Ectodermal cell (in vitro differentiated cells): Measurements from ENCODE around the gene DCN.

Source experiments
- H3K27ac ChIP-seq: 2 replicates; pipeline ENCODE4 v1.7.0; 2013; ENCODE audit warnings: mild to moderate bottlenecking, low read depth, low read length; ENCODE audit not compliant: insufficient read depth, poor library complexity, severe bottlenecking
- H3K27me3 ChIP-seq: 2 replicates; pipeline ENCODE4 v1.7.0; 2013; ENCODE audit warnings: mild to moderate bottlenecking, low read length; ENCODE audit not compliant: insufficient read depth, control insufficient read depth, poor library complexity, severe bottlenecking
- H3K36me3 ChIP-seq: one replicate; pipeline ENCODE4 v1.7.0; 2013; ENCODE audit warnings: low read length; ENCODE audit not compliant: control insufficient read depth, insufficient read depth
- H3K4me1 ChIP-seq: one replicate; pipeline ENCODE4 v1.7.0; 2013; ENCODE audit warnings: low read length; ENCODE audit not compliant: control insufficient read depth, insufficient read depth
- H3K4me3 ChIP-seq: 2 replicates; pipeline ENCODE4 v1.7.0; 2013; ENCODE audit warnings: low read depth, low read length, control low read depth; ENCODE audit not compliant: insufficient read depth
- H3K9me3 ChIP-seq: 2 replicates; pipeline ENCODE4 v1.7.0; 2013; ENCODE audit warnings: mild to moderate bottlenecking, low read length, moderate library complexity; ENCODE audit not compliant: control insufficient read depth
- WGBS, 2 experiments: methylation state at CpG; one replicate each; pipeline ENCODE4 v1.1.7; 2013; ENCODE audit warnings: missing lambda C conversion rate in 2 of 2; 5-methylcytosine and 5-hydroxymethylcytosine counted together

Gene DCN

DNA sequence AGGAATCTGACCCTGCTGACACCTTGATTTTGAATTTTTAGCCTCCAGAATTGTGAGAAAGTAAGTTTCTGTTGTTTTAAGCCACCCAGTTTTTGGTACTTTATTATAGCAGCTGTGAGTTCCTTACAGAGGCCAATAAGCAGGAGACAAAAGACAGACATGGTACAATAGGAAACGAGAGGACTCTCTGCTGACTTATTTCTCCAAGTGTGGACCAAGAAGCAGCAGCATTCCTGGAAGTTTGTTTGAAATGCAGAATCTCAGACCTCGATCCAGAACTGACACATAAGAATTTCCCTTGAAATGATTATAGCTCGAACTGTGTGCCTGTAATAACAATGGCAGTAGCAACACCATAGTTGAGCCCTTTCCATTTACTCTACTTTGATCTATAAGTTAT, 39.4 kb downstream of the DCN start:
- Histone ChIP-seq H3K36me3 (no peaks in the 10 kb centered on the region), H3K4me3 (no peak overlapping the region), H3K27me3 (no peaks in the 10 kb centered on the region), H3K4me1 (no peaks in the 10 kb centered on the region), H3K27ac (no peak overlapping the region), H3K9me3 (no peaks in the 10 kb centered on the region)
- WGBS, 2 experiments: 90 to 92% methylated on average over 3 of the region's 3 CpGs

DNA sequence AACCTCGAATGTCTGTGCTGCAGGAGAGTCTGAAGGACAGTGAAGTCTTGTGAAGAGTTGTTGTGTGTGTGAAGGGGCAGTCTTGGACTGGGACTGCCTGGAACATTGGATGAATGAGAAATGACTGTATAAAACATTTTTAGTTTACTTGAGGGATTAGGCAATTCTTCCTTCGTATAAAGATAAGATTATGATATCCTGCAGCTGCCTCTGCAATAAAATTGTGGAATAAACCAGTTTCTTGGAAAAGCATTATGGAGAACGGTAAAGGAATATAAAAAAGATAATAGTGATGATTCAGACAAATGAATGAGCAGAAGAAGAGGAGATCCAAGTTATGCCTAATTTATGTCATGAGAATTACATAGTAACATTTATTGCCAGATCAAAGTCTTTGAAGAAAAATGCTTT, 40.4 kb downstream of the DCN start:
- Histone ChIP-seq H3K4me1 (no peaks in the 10 kb centered on the region), H3K9me3 (no peaks in the 10 kb centered on the region), H3K36me3 (no peaks in the 10 kb centered on the region), H3K27me3 (no peaks in the 10 kb centered on the region), H3K27ac (no peak overlapping the region), H3K4me3 (no peak overlapping the region)
- 92 to 93% methylated on average over 3 of the region's 3 CpGs for WGBS, 2 experiments

DNA sequence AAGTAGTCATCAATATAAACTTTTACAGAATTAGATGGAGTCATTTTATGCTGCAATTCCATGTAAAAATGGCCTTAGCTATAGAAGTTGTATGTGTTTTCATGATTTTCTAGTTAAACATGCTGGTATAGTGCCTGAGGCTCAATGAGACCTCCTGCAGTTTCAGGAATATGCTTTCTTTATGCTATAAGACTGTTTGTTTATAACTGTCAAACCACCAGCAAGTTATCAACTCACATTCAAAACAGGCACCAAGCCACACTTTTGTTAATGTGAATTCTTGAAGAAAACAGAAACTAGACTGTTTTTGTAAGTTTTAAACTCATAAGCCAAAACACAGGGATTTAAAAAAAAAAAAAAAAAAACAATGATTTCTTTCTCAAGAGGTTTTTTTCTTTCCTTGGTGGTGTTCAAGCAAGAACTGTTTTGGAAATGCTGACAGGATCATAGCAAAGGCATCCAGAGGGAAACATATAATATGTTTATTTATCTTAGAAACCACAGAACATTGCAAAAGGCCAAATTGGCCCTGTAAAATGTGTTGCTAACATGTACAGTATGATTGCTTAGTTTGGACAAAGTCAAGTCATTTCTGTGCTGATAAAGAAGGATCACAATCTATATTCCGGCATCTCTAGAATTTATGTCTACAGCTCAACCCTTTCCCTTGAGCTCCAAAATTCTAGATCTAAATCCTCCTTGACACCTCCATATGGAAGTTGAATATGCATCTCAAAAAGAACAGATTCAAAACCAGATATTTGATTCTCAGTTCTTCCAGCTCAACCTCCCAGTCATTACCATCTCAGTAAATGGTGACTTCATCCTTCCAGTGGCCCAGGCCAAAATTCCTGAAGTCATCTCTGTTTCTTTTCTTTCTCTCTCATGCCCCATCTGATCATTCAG, 42.3 kb downstream of the DCN start:
- Histone ChIP-seq H3K36me3 (no peaks in the 10 kb centered on the region), H3K4me3 (no peak overlapping the region), H3K4me1 (no peaks in the 10 kb centered on the region), H3K27me3 (no peaks in the 10 kb centered on the region), H3K27ac (no peak overlapping the region), H3K9me3 (no peaks in the 10 kb centered on the region)
- 94 to 100% methylated on average over 1 of the region's 1 CpG for WGBS, 2 experiments

DNA sequence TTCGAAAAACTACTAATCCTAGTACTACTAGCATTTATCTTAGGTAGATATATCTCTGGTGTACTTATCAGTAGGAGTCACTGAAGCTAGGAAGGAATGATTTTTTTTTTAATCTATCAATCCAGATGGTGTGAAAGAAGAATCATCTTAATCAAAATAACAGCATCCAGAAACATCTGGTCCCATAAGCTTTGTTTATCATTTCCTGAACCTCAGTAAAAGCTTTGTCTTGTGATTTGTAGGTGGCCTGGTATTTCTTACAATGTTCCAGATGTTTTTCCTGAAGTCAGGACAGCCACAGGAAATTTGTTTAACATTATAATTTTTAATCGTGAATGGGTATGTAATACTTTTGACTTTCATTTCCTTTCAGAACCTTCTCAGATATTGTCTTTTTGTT, 43.3 kb downstream of the DCN start:
- Histone ChIP-seq H3K27me3 (no peaks in the 10 kb centered on the region), H3K27ac (no peak overlapping the region)

DNA sequence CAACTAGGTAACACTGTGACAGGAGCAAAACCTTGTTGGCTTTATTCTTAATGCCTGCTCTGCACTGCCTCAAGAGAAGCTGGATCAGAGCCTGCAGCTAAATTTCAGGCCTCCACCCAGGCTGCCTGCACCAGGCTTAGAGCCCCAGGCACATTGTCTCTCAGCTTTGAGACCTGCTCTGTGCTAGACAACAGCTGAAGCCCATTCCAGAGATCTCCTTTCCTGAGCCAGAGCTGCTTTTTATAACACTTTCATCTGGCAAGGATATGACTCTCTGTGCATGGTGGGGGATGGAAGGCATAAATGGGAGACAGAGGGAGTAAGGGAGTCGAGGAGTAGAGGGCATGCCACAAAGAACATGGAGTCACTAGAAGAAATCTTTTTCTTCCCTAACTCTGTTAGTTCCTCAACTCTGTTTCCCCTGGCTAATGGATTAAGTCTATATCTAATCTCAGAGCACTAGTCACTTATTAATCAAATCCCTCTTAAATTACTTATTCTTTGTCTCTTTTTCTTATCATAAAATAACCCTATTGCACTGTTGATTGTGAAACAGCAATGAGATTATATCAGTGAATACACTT, 44.2 kb downstream of the DCN start:
- Histone ChIP-seq H3K27me3 (no peaks in the 10 kb centered on the region), H3K4me3 (no peak overlapping the region), H3K4me1 (no peaks in the 10 kb centered on the region), H3K36me3 (no peaks in the 10 kb centered on the region), H3K9me3 (no peaks in the 10 kb centered on the region), H3K27ac (no peak overlapping the region)
- WGBS, 2 experiments: 67 to 80% methylated on average over 1 of the region's 1 CpG

More for the DNA sequence above, 43.3 kb downstream of the DCN start:
- H3K4me3 ChIP-seq: no peak overlapping the region
- no peaks in the 10 kb centered on the region for H3K4me1 ChIP-seq
- 100% methylated on average over 1 of the region's 2 CpGs; no CpG with 5 or more reads in 1 of the 2 experiments for WGBS, 2 experiments
- no peaks in the 10 kb centered on the region for H3K9me3 ChIP-seq
- H3K36me3 ChIP-seq: no peaks in the 10 kb centered on the region

DNA sequence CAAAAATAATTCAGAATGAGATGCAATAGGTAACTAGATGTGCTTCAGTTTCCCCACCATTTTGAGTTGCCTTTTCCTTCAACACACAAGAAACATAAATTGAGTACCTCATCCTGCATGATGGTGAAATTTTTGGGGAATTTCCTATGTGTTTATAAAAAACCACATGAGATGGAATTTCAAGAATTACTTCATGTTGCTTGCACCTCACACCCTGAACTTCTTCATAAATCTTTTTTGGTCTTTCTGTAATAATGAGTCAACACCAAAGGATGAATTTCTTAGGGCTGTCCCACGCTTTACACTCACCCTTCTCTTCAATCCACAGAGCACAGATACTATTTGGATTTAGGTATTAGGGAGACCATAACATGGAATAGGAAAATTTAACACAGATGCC, 48.7 kb downstream of the DCN start:
- no peaks in the 10 kb centered on the region for H3K36me3 ChIP-seq
- H3K27me3 ChIP-seq: no peaks in the 10 kb centered on the region
- no peak overlapping the region for H3K4me3 ChIP-seq
- H3K4me1 ChIP-seq: no peaks in the 10 kb centered on the region
- no peaks in the 10 kb centered on the region for H3K9me3 ChIP-seq
- 86% methylated on average over 1 of the region's 1 CpG; no CpG with 5 or more reads in 1 of the 2 experiments for WGBS, 2 experiments
- H3K27ac ChIP-seq: no peak overlapping the region

DNA sequence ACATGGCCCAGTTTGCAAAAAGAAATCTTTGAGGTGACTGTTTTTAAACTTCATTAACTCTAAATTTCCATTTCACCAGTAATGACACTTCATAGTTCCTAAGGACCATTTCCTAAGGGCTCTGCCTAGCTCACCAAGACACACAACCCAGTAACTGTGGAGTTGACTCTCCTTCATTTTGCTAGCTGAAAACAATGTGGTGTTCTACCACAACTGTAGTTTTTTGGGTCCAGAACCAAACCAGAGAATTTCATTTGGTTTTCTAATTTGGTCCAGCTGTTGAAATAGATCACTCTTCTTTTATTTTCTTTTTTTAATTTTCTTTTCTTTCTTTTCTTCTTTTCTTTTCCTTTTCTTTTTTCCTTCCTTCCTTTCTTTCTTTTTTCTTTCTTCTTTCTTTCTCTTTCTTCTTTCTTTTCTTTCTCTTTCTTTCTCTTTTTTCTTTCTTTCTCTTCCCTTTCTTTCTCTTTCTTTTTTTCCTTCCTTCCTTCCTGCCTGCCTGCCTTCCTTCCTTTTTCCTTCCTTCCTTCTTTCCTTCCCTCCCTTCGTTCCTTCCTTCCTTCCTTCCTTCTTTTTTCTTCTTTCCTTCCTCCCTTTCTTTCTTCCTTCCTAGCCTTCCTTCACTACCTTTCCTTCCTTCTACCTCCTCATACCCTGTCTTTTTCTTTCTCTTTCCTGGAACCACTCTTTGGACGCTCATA, 52.8 kb downstream of the DCN start:
- WGBS, 2 experiments: 89 to 96% methylated on average over 1 to 2 of the region's 2 CpGs
- no peaks in the 10 kb centered on the region for H3K4me1 ChIP-seq
- H3K36me3 ChIP-seq: no peaks in the 10 kb centered on the region
- H3K4me3 ChIP-seq: no peak overlapping the region
- no peak overlapping the region for H3K27ac ChIP-seq
- no peaks in the 10 kb centered on the region for H3K9me3 ChIP-seq
- H3K27me3 ChIP-seq: no peaks in the 10 kb centered on the region

DNA sequence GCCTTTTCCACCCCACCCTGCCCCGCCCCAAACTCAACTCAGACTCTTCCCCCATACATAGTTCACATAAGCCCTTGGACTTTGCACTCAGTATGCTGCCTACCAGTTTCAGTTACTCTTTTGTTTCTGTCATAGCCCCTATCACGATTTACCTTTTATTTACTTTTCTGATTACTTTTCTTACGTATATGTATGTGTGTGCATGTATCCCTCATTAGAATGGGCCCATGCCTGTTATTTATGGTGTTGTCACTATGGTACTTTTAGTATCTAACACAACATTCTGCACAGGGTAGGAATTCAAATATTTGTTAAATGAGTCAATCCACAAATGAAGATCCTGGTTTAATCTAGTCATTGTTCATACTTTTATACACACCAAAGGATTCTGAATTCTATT, 54.9 kb downstream of the DCN start:
- 87 to 98% methylated on average over 2 to 3 of the region's 3 CpGs for WGBS, 2 experiments

DNA sequence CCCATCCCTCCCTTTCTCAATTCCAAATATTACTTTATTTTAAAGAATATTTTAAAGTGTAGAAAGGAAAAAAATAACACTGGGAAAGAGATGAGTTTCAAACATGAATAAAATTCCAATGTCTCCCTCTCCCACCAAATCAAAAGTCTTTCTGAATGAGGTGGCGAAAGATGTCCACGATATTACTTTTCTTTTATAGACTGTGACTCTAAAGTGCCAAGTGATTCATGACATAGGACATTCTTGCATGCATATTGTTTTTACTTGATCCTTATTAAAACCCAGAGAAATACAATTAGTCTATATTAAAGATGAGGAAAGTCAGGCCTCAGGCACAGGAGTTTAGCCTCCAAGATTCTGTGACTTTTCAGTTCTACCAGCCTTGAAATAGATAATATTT, 55.3 kb downstream of the DCN start:
- Histone ChIP-seq H3K9me3 (no peaks in the 10 kb centered on the region), H3K4me3 (no peak overlapping the region), H3K27ac (no peak overlapping the region), H3K4me1 (no peaks in the 10 kb centered on the region), H3K27me3 (no peaks in the 10 kb centered on the region), H3K36me3 (no peaks in the 10 kb centered on the region)
- 100% methylated on average over 2 of the region's 2 CpGs for WGBS, 2 experiments

More for the DNA sequence above, 54.9 kb downstream of the DCN start:
- no peaks in the 10 kb centered on the region for H3K9me3 ChIP-seq
- H3K27me3 ChIP-seq: no peaks in the 10 kb centered on the region
- no peaks in the 10 kb centered on the region for H3K4me1 ChIP-seq
- H3K36me3 ChIP-seq: no peaks in the 10 kb centered on the region
- H3K27ac ChIP-seq: no peak overlapping the region
- no peak overlapping the region for H3K4me3 ChIP-seq

DNA sequence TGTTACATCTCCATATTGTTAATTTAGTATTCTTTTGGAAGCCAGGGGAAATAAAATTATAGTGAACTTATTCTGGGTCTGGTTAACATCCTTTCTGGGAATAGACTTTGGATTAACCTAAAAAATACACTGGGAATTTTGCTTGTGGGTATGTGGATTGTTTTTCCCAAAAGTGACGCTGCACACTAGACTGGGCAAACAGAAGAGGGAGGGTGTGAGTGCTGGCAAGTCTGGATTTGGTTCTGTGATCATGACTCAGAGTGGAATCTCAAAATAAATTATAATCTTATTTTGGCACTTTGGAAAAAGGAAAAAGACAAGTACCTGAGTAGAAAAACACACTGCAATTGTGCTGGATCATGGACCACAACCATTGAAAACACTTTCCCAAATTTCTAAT, 56.1 kb downstream of the DCN start:
- Histone ChIP-seq H3K9me3 (no peaks in the 10 kb centered on the region), H3K27me3 (no peaks in the 10 kb centered on the region), H3K4me3 (no peak overlapping the region), H3K36me3 (no peaks in the 10 kb centered on the region), H3K4me1 (no peaks in the 10 kb centered on the region), H3K27ac (no peak overlapping the region)
- 93 to 100% methylated on average over 1 of the region's 1 CpG for WGBS, 2 experiments
